GM12891 (cell line): ENCODE measurements around the gene GLS.

Source experiments
- POLR2A ChIP-seq: IDR thresholded peaks from 2 replicates; pipeline ENCODE4 v1.6.1; 2011; ENCODE audit warnings: low read depth, low read length, control low read depth
- POLR2AphosphoS5 ChIP-seq: IDR thresholded peaks from 2 replicates; pipeline ENCODE4 v1.6.1; 2011; ENCODE audit warnings: low read depth, low read length, control low read depth
- SPI1 ChIP-seq: IDR thresholded peaks from 2 replicates; pipeline ENCODE4 v1.6.1; 2011; ENCODE audit warnings: low read depth, low read length, control low read depth
- TAF1 ChIP-seq: IDR thresholded peaks from 2 replicates; pipeline ENCODE4 v1.6.1; 2011; ENCODE audit warnings: low read depth, low read length, control low read depth

DNA sequence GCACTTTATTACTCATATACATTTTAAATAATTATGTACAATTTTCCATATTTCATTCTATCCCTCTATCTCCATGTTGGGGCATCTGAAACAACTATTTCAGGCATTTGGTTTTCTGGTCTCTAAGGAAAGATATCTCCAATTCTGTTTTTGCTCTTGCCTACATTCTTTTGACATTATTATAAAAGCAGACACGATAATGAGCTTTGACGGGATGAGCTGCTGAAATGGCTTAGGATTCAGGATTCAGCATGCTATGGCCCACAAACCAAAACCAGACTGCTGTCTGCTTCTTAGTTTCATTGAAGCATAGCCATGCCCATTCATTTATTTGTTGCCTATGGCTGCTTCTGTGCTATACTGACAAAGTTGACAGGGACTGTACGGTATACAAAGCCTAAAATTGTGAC lies 42.7 kb upstream of the GLS start:
- TF ChIP-seq POLR2AphosphoS5 (no peak), POLR2A (no peak), TAF1 (no peak), SPI1 (no peak)
